HG02870 (cell line): ENCODE measurements around the gene CIRBP.
"Not testable (repeated sequence)": the region's sequence is repeated elsewhere in the genome, so short reads cannot be mapped to it uniquely, and the experiment has no call there.

Experiments used
- ATAC-seq: cut with Tn5 transposase; IDR thresholded peaks from one replicate; pipeline ENCODE4 v1.9.1; 2021; ENCODE audit warnings: mild to moderate bottlenecking, moderate library complexity; ENCODE audit not compliant: unreplicated experiment

CIRBP gene

DNA sequence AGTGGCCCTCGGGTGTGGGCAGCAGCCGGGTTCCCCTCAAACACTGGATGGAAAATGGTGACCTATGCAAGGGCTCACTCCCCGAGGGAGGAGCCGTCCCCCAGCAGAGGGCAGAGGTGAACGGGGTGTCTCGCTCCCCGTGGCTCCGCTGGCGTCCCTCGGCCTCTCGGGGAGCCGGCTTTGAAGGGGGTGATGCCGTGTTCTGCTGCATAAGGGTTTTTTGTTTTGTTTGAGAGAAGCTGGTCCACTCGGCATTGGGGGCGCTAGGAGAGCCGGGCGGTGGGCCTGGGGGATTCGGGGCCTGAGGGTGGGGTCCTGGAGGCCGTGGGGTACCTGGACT is 20.5 kb downstream of the CIRBP start:
- ATAC-seq = no peak

DNA sequence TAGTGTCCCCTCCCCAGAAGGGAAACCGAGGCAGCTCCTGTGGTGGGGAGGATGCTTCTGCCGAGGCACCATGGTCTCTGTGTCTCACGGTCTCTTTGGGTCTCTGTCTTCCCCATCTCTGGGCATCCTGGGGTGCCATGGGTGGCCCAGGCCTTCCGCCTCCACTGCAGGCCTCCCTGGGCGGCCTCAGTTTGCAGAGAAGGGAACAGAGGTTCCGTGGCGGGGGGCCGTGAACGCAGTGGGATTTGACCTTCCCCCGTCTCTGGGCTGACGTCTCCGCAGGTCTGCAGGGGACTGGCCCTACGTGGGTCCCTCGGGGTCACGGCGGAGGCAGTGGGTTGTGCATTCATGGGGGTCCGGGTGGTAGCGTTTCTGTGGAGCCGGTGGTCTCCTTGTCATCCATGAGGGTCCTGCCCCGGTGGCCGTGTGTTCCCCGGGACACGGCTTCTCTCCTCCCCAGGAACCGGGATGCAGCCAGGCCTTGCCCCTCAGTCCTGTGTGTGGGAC is 21.1 kb downstream of the CIRBP start:
- no peak for ATAC-seq

DNA sequence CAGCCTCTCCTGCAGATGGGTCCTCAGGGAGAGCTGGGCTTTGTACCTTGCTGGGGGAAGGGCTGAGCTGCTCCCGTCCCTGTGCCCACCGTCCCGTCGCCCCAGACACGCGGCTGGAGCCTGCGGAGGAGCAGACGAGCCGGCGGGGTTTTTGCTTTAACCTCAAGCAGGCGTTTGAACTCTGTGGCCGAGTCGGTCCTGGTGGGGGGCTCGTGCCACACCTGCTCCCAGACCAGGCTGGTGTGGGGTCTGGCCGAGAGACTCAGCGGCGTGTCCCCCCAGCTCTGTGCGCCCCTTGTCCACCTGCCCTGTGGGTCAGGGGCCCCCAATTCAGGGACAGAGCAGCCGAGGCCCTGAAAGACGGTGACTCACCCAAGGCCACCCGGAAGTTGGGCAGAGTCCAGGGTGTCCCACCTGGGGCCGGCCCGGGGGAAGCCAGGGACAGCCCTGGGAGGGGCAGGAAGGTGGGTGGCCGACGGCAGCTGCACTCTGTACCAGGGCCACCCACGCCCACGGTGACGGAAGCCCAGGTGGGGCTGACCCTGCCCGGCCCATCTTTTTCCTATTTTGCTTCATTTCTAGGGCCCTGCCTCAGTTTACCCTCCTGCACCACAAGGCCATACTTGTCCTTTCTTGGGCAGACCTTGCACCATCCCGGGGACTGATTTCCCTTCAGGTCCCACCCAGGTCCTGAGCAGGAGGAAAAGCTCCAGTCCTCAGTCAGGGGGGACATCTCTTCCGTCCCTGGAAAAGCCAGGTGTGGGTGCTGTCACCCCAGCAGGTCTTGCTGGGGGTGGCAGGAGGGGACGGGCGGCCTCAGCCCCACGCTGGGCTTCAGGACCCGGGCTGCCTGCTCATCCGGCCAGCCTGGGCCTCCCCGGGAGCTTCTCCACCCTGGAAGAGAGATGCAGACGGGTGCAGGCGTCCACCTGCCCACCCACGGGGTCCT is 21.8 kb downstream of the CIRBP start:
- ATAC-seq = no peak

DNA sequence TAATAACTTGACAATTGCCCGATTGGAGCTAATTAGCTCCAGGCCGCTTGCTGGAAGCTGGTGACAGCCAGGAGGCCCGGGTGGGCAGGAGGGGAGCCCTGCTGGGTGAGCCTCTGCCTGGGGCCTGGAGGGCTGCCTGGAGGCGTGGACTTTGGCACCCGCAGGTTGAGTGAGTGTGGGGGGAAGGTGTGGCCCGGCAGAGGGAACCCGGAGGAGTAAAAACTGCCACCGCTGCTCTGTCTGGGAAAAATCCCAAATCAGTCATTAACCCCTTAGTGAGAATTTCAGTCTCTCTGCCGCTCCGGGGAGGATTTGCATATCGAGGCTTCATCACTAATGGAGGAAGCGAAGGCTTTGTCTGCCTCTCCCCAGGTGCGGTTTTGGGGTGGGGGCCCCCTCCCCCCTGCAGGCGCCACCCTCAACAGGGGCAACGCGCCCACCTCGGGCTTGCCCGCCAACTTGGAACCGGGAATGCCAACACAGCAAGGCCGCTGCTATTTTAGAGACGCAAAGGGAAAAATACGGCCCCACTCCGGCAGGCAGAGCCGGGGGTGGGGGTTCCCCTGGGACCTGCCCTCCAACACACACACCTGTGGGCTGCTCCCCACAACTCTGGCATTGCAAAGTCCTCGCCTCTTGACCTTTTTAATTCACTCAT is 22.8 kb downstream of the CIRBP start:
- no peak for ATAC-seq

DNA sequence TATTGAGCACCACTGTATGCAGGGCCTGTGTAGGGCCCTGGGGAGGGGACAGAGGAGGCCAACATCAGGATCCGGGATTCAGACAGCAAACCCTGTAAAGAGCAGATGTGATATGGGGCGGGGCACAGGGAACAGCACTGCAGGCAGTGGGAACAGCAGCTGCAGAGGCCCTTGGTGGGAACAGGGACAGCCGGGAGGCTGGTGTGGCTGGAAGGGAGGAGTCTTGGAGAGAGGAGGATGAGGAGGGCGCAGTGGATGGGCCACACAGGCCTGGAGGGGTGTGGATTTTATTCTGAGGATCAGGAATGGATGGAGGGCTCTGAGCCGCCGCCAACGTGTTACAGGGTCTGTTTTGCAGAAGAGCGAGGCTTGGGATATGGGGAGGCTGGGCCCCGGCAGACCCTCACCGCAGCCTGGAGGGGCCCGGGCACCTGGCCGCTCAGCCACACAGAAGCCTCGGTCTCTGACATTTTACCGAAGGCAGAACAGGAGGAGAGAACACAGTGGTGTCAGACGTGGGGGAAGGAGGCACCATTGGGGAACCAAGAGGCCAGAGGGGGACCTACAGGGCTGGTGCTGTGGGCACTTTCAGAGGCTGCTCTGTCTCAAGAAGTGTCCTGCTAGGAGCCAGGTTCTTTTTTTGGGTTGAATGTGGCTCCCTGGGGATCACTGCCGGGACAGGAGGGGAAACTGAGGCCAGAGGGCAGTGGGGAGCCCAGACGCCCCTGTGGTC is 23.5 kb downstream of the CIRBP start:
- ATAC-seq = no peak

DNA sequence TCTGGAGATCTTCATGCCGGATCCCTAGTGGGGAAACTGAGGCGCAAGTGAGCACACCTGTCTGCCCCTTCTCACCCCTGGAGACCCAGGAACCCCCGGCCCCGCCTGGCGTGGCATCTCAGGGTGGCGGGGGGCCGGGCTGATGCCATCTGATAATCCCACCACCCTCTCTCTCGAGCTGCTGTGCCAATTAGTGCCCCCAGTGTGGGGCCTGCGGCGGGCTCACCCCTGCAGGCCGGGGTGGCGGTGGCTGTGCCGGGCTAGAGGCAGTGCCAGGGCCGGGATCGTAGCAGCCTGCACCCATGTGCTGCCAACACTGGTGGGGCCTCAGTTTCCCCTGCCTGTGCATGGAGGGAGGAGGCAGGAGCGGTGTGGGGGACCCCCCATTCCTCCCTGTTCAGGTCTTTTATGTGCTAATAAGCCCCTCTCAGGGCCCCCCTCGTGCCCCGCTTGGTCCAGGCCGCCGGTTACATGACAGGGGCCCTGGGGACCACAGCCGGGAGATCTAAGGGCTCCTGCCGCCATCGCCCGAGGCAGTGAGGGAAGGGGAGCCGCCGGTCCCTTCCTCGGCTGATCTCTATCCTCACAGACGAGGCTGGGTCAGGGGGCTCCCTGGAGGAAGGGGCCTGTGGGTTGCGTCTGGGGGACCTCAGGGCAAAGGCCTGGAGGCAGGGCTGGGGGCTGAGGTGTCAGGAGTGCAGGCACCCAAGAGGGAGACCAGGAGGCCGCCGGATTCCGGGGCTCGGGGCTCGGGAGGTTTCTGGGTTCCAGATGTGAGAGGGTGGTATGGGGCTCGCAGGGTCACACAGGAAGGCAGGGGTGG is 24.9 kb downstream of the CIRBP start:
- no peak for ATAC-seq

DNA sequence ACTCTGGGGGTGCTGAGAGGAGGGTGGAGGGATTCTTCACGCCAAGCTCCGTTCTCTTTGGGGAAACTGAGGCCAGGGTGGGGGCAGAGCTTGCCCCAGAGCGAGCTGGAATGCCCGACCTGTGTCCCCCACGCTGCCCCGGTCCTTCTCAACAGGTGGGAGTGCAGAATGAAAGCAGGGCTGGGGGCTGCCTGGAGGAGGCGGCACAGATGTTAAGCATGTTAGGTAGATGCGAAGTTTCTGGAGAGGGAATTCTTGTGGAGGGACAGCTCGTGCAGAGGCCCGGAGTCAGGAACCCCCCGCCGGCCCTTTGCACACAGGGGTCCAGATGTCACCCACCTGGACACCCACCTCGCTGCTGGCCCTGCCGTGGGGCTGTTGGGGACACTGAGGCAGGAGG is 25.6 kb downstream of the CIRBP start:
- ATAC-seq = no peak

DNA sequence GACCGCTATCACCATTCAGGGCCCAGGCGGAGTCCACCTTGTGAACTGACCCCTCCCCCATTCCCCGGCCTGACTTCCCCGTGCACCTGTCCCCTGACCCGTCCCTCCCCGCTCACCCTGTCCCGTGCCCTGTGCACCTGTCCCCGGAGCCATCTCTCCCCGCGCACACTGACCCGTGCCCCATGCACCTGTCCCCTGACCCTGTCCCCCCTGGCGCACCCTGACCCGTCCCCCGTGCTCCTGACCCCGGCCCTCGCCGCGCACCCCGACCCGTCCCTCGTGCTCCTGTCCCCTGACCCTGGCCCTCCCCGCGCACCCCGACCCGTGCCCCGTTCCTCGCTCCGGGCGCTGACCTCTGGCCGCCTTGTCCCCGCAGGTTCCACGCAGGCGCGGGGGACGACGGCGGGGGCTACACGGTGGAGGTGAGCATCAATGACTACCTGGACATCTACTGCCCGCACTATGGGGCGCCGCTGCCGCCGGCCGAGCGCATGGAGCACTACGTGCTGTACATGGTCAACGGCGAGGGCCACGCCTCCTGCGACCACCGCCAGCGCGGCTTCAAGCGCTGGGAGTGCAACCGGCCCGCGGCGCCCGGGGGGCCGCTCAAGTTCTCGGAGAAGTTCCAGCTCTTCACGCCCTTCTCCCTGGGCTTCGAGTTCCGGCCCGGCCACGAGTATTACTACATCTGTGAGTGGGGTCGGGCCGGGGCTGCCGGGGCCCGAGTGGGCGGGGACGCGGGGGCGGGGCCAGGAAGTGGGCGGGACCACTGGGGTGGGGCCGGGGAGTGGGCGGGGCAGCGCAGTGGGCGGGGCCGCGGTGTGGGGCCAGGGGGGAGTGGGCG is 26.3 kb downstream of the CIRBP start:
- ATAC-seq = no peak

DNA sequence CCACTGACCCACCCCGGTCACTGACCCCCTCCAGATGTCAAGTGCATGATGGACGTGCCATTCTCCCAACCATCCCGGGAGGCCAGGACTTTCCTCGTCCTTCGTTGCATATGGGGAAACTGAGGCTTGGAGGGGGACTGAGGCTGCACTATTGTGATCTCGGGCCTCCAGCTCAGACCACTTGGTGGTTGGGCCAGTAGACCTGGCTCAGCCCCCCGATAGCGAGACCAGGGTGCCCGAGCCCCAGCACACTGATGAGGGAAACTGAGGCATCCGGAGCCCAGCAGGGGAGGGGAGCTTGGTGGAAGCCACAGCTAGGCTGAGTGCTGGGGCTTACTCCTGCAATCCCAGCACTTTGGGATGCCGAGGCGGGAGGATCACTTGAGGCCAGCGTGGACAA is 26.9 kb downstream of the CIRBP start:
- no peak for ATAC-seq

DNA sequence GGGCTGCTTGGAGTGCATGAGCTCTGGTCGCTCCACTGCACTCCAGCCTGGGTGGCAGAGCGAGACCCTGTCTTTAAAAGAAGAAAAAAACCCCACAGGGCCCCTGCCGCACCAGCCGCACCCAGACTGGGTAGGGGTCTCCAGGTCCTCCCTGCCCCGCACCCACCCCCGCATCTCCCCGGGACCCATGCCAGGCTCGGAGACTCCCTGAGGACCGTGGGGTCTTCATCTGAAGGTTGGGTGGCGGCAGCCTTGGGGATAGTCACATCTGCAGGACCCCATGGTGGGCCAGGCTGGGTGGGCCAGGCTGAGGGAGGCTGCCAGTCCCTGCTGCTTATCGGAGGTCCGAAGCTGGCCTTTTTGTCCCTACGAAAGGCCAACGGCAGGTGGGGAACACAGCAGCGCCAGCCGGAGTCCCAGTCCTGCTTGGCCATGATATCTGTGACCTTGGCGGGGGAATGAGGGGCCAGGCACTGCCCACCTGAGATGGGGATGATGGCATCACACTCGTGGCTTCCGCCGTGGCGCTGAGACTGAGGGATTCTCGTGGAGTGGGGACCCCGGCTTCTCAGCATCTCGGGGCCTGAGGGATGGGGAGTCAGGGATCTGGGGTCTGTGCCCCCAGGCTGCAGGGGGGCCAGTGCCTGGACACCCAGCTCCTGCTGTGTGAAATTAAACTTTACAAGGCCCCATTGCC is 27.6 kb downstream of the CIRBP start:
- ATAC-seq = no peak

DNA sequence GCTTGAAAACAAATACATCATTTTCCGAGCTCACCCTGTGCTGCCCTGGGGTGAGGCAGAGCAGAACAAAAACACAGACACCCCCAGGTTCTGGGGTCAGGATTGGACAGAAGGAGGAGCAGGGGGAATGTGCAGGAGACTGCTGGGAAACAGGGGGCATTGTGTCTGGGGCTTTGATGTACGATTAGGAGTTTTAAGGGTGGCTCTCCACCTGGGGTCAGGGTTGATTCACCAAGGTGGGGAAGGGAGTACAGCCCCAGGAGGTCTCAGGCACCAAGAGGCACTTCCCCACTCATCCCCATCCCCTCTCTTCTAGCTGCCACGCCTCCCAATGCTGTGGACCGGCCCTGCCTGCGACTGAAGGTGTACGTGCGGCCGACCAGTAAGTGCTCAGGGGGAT is 29.1 kb downstream of the CIRBP start:
- ATAC-seq = no peak

DNA sequence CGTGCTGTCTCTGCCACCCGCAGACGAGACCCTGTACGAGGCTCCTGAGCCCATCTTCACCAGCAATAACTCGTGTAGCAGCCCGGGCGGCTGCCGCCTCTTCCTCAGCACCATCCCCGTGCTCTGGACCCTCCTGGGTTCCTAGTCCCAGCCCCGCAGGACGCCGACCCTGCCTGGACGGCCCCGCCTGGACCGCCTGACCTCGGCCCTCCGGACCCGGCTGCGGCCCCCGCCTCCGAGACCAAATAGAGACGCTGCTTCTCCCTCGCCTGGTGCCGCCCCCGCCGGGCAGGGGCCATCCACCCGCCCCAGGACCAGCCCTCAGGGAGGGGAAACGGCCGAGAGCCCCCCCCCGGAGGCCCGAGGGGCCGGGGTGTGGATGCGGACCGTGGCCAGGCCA is 30.7 kb downstream of the CIRBP start:
- no peak for ATAC-seq

DNA sequence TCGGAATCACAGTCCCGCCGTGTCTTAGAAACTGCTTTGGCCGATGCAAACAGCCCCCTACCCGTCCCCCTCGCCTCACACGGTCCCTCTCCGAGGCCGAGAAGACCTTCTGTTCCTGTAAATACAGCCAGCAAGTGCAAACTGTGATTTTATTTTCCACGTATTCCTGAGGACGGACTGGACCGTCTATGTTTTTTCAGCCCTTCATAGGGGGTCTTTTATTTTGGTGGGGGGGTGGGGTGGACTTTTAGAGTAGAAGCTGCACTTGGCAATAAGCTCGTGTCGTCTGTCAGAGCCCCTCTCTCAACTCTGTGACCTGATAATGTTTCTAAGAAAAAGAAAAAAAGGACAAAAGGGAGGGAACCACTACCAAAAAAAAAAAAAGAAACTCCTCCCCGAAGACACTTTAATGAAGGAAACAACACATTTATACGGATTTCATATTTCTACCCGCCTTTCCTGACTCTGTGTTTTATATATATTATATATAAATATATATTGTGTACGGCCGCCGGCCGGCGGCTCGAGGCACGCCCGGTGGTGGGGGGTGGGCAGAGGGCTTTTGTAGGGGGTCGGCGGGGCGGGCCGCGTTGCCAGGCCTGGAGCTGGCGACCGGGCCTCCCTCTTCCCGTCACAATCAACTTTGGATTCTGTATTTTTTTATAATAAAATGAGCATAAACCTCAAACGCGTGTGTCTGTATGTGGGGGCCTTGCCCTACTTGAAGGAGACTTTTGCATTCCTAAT is 31.8 kb downstream of the CIRBP start:
- ATAC-seq = no peak

DNA sequence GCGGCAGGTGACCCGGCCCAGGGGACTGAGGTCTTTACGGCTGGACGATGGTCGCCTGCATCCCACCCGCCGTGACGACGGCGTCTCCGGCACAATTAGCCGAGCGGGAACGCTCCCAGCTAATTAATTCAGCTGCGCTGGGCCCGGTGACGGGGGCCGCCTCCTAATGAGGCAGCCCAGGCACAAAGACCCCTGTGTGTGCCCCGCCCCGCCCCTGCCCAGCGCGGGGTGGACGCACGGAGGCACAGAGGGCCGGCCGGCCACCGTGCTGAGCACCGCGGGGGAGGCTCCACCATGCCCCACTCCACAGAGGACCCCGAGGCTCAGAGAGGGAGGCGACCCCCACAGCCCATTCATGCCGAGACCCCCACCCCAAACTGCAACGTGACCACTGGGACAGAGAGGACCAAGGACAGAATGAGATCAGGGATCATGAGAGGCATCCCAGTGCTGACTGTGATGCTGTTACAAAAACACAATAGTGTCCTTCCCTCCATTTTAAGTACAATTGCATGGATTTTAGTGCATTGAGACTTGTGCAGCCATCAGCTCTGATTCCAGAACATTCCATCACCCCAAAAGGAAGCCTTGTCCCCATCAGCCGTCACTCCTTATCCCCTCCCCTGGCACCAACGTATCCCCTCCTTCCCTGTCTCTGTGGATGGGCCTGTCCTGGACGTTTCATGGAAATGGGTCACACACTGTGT is 33.6 kb downstream of the CIRBP start:
- ATAC-seq = no peak

DNA sequence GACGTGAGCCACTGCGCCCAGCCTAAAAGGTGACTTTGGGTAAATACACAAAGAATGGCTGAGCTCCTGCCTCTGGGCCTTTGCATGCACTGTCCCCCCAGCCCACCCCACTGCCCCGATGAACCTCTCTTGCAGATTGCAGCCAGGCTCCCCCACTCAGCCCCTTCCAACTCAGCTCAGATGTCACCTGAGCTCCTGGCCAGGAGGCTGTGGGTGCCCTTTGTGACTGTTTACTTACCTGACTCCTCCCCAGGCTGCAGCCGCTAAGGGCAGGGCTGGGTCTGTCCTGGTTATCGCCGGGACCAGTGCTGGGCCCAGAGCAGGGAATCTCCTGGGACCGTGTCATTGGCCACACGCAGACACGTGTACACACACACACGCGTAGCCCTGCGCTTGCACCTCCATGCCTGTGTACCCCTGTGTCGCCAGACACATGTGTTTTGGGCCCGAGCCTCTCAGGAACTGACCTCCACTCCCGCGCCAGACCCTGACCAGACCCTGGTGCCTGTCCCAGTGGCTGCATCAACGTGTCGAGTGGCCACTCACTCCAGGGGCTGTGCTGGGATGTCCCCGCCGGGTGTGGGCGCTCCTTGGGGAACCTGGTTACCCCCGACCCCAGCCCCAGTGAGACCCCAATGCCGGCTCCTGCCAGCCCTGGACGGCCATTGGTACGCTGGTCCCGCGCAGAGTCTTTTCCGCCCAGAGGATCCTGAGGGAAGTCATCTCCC is 35.2 kb downstream of the CIRBP start:
- no peak for ATAC-seq

DNA sequence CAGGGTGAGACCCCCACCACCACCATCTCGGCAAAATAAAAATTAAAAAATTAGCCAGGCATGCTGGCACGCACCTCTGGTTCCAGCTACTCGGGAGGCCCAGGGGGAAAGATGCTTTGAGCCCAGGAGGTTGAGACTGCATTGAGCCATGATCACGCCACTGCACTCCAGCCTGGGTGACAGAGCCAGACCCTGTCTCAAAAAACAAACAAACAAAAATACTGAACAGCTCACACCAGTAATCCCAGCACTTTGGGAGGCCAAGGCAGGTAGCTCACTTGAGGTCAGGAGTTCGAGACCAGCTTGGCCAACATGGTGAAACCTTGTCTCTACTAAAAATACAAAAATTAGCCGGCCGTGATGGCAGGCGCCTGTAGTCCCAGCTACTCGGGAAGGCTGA is 36.2 kb downstream of the CIRBP start:
- ATAC-seq = not testable (repeated sequence)

DNA sequence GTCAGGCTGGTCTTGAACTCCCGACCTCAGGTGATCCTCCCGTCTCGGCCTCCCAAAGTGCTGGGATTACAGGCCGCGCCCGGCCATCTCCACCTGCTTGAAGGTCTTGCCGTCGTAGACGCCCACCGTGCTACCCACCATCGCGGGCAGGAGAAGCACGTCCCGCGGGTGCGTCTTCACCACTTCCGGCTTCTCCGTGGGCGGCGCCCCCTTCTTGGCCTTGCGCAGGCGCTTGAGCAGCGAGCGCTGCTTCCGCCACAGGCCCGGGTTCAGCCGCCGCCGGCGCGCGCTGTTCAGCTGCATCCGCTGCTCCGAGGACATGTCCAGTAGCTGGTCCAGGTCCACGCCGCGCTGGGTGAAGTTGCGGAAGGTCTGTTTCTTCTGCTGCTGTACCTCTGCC is 38.2 kb downstream of the CIRBP start:
- ATAC-seq = no peak
